HUES6 (cell line): ENCODE measurements around the gene SPATA13.
"Not testable (repeated sequence)": the region's sequence is repeated elsewhere in the genome, so short reads cannot be mapped to it uniquely, and the experiment has no call there.

Source experiments
- H3K27ac ChIP-seq: 2 replicates; pipeline ENCODE4 v1.7.0; 2013; ENCODE audit warnings: low read depth, mild to moderate bottlenecking, low read length, inconsistent platforms
- H3K27me3 ChIP-seq: 2 replicates; pipeline ENCODE4 v1.6.1; 2013; ENCODE audit warnings: low read length; ENCODE audit not compliant: control insufficient read depth, insufficient read depth
- H3K36me3 ChIP-seq: 2 replicates; pipeline ENCODE4 v1.6.1; 2013; ENCODE audit warnings: low read length; ENCODE audit not compliant: control insufficient read depth, insufficient read depth
- H3K4me1 ChIP-seq: 2 replicates; pipeline ENCODE4 v1.6.1; 2013; ENCODE audit warnings: low read length; ENCODE audit not compliant: control insufficient read depth, insufficient read depth
- H3K4me3 ChIP-seq: 2 replicates; pipeline ENCODE4 v1.5.1; 2013; ENCODE audit warnings: low read depth, low read length
- H3K9ac ChIP-seq: one replicate; pipeline ENCODE4 v1.6.1; 2013; ENCODE audit warnings: mild to moderate bottlenecking, low read length
- H3K9me3 ChIP-seq: 2 replicates; pipeline ENCODE4 v1.6.1; 2013; ENCODE audit warnings: low read depth, low read length; ENCODE audit not compliant: control insufficient read depth, insufficient read depth

Gene SPATA13

DNA sequence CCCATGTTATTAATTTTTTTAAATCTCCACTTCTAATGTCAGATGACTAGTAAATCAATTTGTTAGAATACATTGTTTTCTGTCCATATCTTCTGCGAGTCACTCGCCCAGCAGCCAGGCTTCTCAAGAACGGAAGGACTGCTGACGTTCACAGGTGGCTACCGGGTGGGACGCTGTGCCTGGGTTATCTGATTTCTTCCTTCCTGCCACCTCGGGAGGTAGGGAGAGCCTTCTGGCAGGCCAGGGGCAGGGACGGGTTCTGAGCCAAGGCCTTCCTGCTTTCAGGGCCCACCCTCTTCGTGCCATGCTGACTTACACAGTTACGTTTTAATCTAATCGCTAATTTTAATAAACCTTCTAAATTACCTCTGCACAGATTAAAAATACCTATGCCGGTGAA, 140.9 kb downstream of the SPATA13 start:
- H3K27ac ChIP-seq, result no peak overlapping the region
- no peak overlapping the region for H3K4me3 ChIP-seq
- peaks cover 73% of the 10 kb centered on the region for H3K36me3 ChIP-seq
- no peaks in the 10 kb centered on the region for H3K27me3 ChIP-seq
- no peaks in the 10 kb centered on the region for H3K9me3 ChIP-seq
- no peak overlapping the region for H3K9ac ChIP-seq
- H3K4me1 ChIP-seq, result no peaks in the 10 kb centered on the region

DNA sequence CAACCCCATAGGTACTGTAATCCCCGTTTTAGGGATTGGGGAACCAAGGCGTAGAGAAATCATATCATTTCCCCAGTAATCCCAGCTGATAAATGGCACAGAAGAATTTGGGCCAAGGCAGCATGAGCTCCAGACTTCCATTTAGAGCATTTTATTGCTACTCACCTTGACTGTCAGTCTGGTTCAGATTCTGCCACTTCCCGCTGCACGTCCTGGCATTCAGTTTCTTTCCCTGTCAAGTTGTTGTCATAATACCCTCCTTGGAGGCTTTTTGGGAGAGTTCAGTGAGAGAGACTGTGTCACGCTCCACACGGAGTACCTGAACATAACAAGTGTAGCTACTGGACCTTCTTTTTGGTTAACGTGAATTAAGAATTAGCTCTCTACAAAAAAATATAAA, 141.4 kb downstream of the SPATA13 start:
- Histone ChIP-seq H3K9me3 (no peaks in the 10 kb centered on the region), H3K4me3 (no peak overlapping the region), H3K4me1 (no peaks in the 10 kb centered on the region), H3K27me3 (no peaks in the 10 kb centered on the region), H3K36me3 (peaks cover 69% of the 10 kb centered on the region), H3K27ac (no peak overlapping the region), H3K9ac (no peak overlapping the region)

DNA sequence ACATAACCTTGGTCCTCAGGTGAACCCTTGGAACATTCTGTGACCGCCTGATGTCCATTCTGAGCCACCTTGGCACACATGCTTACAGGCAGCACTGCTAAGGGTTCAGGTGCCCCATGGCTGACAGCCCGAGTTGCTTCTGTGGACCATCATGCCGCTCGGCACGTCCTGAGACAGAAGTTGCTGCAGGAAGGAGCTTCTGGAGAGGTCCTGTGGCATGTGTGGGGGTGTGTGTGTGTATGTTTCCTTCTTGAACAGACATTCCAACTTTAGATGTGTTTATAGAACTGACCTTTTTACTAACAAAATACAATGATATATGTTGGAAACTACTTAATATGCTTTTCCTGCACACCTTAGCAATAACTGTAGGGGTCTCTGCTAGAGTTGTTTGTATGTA, 144.1 kb downstream of the SPATA13 start:
- Histone ChIP-seq H3K9ac (no peak overlapping the region), H3K36me3 (peaks cover 42% of the 10 kb centered on the region), H3K27me3 (no peaks in the 10 kb centered on the region), H3K4me1 (no peaks in the 10 kb centered on the region), H3K4me3 (no peak overlapping the region), H3K9me3 (no peaks in the 10 kb centered on the region), H3K27ac (no peak overlapping the region)

DNA sequence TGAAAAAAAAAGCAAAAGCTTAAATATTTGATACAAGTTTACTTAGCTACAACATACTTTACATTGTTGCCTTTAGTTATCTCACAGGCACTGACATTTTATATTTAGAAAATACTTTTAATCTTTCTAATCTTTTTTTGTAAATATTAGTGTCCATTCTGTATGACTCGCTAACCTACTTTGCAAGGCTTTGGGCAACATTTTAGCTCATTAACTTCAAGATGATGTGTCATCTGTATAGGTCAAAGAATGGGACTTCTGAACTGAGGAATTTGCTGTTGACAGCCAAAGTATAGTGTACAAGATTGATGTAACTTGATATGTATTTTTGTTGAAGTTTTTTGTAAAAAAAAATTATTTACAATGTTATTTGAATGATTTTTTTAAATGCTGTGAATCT, 146.1 kb downstream of the SPATA13 start:
- peaks cover 27% of the 10 kb centered on the region for H3K36me3 ChIP-seq

DNA sequence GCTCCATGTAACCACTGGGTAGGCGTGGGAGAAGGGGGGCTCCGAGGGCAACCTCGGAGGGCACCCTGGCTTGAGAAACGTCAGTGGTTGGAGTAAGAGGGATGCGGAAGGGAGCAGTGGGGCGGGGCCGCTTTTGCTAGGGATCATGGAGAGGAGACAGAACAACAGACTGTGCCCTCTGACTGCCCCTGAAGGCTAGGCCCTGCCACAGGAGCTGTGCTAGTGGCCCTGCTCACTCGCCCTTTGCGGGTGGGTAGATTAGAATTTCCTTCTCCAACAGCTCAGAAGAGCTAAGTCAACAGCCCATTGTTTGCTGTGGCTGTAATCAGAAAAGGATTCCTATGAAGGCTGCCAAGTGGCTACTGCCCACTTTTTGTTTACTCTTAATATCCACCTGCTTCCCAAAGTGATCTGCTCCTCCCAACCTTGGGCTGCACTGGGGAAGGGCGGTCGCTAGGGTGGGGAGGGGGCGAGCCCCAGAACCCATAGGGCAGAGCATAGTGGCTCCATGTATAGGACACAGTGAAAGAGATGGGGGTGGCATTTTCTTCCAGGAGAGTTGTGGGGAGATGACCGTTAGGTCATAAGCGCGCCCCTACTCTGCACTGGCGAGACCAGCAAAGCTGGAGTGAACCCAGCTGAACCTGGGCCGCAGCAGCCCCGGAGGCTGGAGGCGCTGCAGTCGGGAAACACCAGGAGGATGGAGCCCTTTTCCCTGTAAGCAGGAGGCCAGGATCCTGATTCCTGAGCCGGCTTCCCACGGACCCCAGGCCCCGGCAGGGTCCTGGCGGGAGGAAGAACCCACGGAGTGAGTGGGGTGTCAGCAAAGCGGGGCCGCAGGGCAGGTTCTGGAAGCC, 146.9 kb downstream of the SPATA13 start:
- Histone ChIP-seq H3K9ac (no peak overlapping the region), H3K27ac (no peak overlapping the region), H3K4me3 (no peak overlapping the region), H3K9me3 (no peaks in the 10 kb centered on the region), H3K36me3 (peaks cover 22% of the 10 kb centered on the region), H3K27me3 (no peaks in the 10 kb centered on the region), H3K4me1 (no peaks in the 10 kb centered on the region)

More for the DNA sequence above, 146.1 kb downstream of the SPATA13 start:
- no peak overlapping the region for H3K9ac ChIP-seq
- no peak overlapping the region for H3K27ac ChIP-seq
- H3K9me3 ChIP-seq, result no peaks in the 10 kb centered on the region
- no peaks in the 10 kb centered on the region for H3K4me1 ChIP-seq
- no peak overlapping the region for H3K4me3 ChIP-seq
- no peaks in the 10 kb centered on the region for H3K27me3 ChIP-seq

DNA sequence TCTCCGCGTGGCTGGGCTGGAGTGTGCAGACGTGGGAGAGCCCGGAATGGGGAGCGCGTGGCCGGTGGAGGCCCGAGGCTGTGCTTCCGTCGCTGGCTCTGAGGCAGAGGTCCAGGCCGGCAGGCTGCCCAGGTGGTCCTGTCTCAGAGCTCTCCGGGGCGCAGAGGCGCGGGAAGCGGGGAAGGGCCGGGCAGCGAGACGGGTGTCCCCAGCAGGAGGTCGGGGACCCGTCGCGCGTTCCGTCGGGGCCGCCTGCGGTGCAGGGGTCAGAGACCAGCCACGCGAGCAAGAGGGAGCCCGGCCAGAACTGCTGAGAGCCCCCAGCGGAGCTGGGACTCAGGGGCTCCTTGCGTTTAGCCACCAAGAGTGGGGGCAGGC, 147.5 kb downstream of the SPATA13 start:
- Histone ChIP-seq H3K4me3 (no peak overlapping the region), H3K27me3 (no peaks in the 10 kb centered on the region), H3K36me3 (peaks cover 16% of the 10 kb centered on the region), H3K9ac (no peak overlapping the region), H3K4me1 (no peaks in the 10 kb centered on the region), H3K27ac (no peak overlapping the region), H3K9me3 (no peaks in the 10 kb centered on the region)

DNA sequence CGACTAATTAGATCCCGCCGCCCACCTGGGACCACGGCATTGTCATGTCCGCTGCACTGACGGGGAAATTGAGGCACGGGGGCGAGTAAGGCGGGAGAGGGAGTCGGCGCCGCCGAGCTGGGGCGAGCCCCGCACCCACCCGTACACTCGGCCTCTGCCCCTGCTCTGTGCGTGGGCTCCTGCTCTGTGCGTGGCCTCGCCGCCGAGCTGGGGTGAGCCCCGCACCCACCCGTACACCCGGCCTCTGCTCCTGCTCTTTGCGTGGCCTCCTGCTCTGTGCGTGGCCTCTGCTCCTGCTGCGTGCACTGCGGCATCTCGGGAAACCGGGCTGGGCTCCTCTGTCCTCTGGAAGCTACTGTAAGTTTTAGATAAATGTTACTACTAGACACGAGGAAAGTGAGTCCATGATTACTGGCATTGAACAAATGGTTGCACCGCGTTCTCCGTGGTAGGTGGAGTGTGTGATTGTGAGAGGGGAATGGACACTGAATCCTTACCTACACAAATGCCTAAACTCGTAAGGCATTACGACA, 148.0 kb downstream of the SPATA13 start:
- no peak overlapping the region for H3K9ac ChIP-seq
- peaks cover 11% of the 10 kb centered on the region for H3K36me3 ChIP-seq
- H3K4me3 ChIP-seq, result no peak overlapping the region
- no peaks in the 10 kb centered on the region for H3K27me3 ChIP-seq
- no peak overlapping the region for H3K27ac ChIP-seq
- no peaks in the 10 kb centered on the region for H3K4me1 ChIP-seq
- H3K9me3 ChIP-seq, result no peaks in the 10 kb centered on the region

DNA sequence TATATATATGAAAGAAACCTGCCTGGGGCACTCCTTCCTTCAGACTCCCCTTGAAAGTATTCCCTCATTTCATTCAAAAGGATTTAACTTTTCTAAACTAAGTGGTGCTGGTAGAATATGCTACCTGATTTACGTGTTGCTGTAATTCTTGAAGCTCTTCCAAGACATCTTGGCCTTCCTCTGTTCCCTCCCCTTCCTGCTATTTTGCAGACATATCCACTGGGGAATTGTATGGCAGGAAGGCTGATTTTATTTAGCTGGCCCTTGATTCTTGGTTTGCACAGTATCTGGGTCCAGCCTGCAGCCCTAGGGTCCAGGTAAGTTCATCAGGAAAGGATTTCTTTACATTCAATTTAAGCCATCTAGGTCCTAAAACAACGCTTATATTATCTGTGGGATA, 148.8 kb downstream of the SPATA13 start, which contains the start of gene C1QTNF9:
C1QTNF9 (plus strand) TSS at position 281 of the 400 bp plus-strand sequence. CDS start 6,424 bp downstream, outside the sequence.
- not testable (repeated sequence) for H3K9ac ChIP-seq, H3K4me3 ChIP-seq, H3K9me3 ChIP-seq, H3K27ac ChIP-seq, H3K4me1 ChIP-seq, H3K27me3 ChIP-seq, H3K36me3 ChIP-seq

DNA sequence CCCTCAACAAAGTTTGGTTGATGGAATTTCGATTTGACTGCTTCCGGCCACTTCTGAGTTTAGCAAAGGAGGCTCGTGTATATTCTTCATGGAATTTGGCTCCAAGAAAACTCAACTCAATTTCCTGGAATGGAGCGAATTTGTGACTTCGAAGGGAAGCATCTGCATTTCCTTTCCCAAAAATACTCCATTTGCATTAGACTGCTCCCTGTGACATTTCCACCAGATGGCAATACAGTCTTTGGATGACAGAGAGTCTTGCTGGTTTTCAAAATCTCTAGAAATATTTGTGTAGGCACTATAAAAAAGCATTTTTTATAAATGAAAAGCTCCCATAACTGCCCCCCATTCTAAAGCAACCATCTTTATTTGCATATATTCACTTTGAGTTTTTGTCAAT, 152.9 kb downstream of the SPATA13 start:
- Histone ChIP-seq H3K9ac (no peak overlapping the region), H3K27me3 (no peaks in the 10 kb centered on the region), H3K36me3 (no peaks in the 10 kb centered on the region), H3K4me1 (no peaks in the 10 kb centered on the region), H3K4me3 (no peak overlapping the region), H3K27ac (no peak overlapping the region), H3K9me3 (no peaks in the 10 kb centered on the region)

DNA sequence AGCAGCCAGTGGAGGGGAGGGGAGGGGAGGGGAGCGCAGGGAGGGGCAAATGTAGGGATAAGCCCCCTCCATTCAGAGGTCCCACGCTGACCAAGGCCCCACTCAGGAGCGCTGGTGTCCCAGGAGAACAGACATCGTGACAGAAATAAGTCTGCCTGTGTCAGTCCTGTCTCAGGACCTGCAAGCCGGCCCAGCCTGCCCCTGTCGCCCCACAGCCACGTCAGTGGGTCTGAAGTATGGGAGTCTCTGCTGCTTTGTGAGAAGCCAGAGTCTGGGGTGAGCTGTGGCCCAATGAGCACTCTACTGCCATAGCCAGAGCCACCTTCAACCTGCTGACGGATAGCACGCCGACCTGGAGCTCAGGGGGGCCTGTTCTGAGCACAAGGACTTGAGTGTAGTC, 157.3 kb downstream of the SPATA13 start:
- not testable (repeated sequence) for H3K27ac ChIP-seq, H3K4me1 ChIP-seq, H3K27me3 ChIP-seq, H3K9me3 ChIP-seq, H3K4me3 ChIP-seq, H3K36me3 ChIP-seq, H3K9ac ChIP-seq

DNA sequence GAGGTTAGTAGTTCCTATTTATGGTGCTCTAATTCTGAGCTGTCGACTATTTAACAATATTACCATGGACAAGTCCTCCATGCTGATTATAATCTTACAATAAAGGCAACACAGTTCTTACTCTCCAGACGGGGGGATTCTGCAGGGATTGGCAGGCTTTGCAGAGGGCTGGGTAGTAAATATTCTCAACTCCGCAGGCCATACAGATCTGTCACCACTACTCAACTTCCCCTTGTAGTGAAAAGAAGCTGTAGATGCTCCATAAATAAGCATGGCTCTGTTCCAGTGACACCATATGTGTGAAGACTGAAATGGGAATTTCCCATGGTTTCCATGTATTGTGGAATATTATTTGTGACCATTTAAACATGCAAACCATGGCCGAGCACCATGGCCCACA, 158.4 kb downstream of the SPATA13 start:
- not testable (repeated sequence) for H3K4me3 ChIP-seq, H3K36me3 ChIP-seq, H3K9ac ChIP-seq, H3K4me1 ChIP-seq, H3K27ac ChIP-seq, H3K9me3 ChIP-seq, H3K27me3 ChIP-seq
